ENCODE data around the gene DMKN.

The DMKN gene

GRCh38 chr19:35522745-35523327, 9.4 kb upstream of the DMKN start:
- TF ChIP-seq CTCF (IDR thresholded peaks at IDR 0.05; ENCODE audit: borderline replicate concordance, insufficient read depth, low read depth, low read length), result no peak
- no peak overlapping the region for H3K4me3 ChIP-seq (ENCODE audit: low read depth, low read length)

GRCh38 chr19:35521124-35521743, 7.8 kb upstream of the DMKN start:
- no peak for TF ChIP-seq CTCF (IDR thresholded peaks at IDR 0.05; ENCODE audit: borderline replicate concordance, insufficient read depth, low read depth, low read length)
- H3K4me3 ChIP-seq (ENCODE audit: low read depth, low read length), result no peak overlapping the region

DNA sequence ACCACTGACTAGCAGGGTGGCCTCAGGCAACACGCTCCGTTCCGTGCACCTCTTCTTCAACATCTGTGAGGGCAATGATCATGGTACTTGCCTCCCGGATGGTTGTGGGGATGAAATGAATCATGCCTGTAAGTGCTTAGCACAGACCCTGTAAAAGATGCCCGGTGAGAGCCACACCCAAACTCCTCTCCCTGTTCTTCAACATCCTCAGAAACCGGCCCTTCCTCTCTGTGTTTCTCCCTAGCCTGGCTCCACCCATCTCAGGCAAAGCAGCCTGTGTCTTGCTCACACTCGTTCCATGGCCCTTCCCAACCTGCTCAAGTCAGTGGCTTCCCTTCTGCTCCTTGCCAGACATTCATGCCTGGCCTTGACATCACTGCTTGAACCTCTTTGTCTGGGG, 5.8 kb upstream of the DMKN start:
- TF ChIP-seq CTCF (IDR thresholded peaks at IDR 0.05; ENCODE audit: borderline replicate concordance, insufficient read depth, low read depth, low read length), result no peak

GRCh38 chr19:35518313-35518712, 4.9 kb upstream of the DMKN start:
- no peak for TF ChIP-seq CTCF (IDR thresholded peaks at IDR 0.05; ENCODE audit: borderline replicate concordance, insufficient read depth, low read depth, low read length)
- no peak overlapping the region for H3K4me3 ChIP-seq (ENCODE audit: low read depth, low read length)

More for the DNA sequence above, 5.8 kb upstream of the DMKN start:
- no peak overlapping the region for H3K4me3 ChIP-seq (ENCODE audit: low read depth, low read length)

DNA sequence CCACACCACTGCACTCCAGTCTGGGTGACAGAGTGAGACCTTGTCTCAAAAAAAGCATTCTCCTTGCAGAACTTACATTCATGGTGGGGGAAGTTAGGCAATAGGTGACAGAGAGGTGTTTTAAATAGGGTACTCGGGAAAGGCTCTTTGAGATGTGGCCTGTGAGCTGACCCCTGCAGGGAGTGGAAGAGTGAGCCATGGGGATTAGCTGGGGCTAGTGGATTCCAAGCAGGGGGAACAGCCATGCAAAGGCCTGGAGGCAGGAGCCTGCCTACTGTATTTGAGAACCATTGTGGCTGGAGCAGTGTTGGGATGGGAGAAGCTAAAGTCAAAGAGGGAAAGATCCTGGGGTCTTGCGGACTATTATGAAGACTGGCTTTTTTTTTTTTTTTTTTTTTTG, 3.9 kb upstream of the DMKN start:
- TF ChIP-seq CTCF (IDR thresholded peaks at IDR 0.05; ENCODE audit: borderline replicate concordance, insufficient read depth, low read depth, low read length), result no peak
- no peak overlapping the region for H3K4me3 ChIP-seq (ENCODE audit: low read depth, low read length)

DNA sequence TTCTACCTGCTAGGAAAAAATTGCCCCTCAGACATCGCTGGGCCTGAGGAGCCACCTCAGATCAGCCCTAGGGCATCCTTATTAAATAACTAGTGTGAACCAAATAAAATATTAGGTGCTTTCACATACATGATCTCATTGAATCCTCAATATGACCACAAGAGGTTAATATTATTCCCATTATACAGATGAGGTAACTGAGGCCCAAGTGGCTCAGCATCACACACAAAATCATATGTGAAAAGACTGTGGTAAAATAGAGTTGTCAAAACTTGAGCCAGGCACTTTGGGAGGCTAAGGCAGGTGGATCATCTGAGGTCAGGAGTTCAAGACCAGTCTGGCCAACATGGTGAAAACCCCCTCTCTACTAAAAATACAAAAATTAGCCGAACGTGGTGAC, 2.9 kb upstream of the DMKN start:
- TF ChIP-seq CTCF (IDR thresholded peaks at IDR 0.05; ENCODE audit: borderline replicate concordance, insufficient read depth, low read depth, low read length), result no peak
- H3K4me3 ChIP-seq (ENCODE audit: low read depth, low read length), result no peak overlapping the region

DNA sequence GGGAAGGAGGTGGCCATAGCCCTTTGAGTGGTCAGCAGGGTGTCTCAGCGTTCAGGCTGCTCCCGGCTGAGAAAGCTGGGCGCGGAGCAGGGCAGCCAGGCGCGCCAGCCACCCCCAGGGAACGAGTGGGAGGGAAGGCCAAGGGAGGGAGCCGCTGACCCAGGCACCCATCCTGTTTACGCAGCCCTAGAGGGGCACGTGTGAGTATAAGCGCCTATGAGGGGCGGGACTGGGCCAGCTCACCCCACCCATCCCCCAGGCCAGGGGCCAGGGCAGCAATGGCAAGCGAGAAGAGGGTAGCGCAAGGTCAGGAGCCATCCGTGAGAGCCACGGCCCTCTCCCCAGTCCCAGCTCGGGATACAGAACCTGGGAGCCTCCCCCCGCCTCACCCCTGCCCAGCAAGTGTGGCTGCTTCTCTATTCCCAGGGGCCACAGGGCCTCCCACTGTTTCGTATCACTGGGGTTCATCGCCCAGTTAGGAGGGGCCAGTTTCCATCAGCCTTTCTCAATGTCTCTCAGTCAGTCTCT, 897 bp upstream of the DMKN start:
- TF ChIP-seq CTCF (IDR thresholded peaks at IDR 0.05; ENCODE audit: borderline replicate concordance, insufficient read depth, low read depth, low read length), result no peak
- no peak overlapping the region for H3K4me3 ChIP-seq (ENCODE audit: low read depth, low read length)
